Sciatic nerve (tissue), 2 donors: ENCODE data around the gene MAPK8IP3. TPM values are rescaled to one million over a fixed set of nuclear protein-coding genes. Genes with fewer than 3 reads are reported as not detected.
A peak's percentile ranks its signal among the peaks of the same experiment; 100 is the strongest.
"Not testable (repeated sequence)": the region's sequence is repeated elsewhere in the genome, so short reads cannot be mapped to it uniquely, and the experiment has no call there.

Experiments
- ATAC-seq: fragments of 200-7000 bp; cut with Tn5 transposase; one replicate; pipeline ENCODE4 v1.9.1; 2020; ENCODE audit warnings: mild to moderate bottlenecking, moderate library complexity
- DNase-seq: peaks from one replicate; pipeline ENCODE4 v3.0.0-alpha.2; 2020; ENCODE audit warnings: low spot score
- intact Hi-C: fragments of 100-400 bp; cut with DNase I; formaldehyde crosslinking; loops from one replicate; pipeline ENCODE4 v1.14.2; 2022
- total RNA-seq: library from RNA; stranded (reverse); fragmentation: NEBNext Ultra II Directional; extraction: Animal tissue kit (Norgen Biotek cat#: 25700); gene quantifications from one replicate; pipeline ENCODE4 v1.2.1, GENCODE V29; 2021
- donor health status: DM: no; HTN: no; CAD: no.
- donor health status: DM: no; HTN: no; CAD: no.

The MAPK8IP3 gene
- total RNA-seq, 1 donor from 2014 or later, result 93.3 TPM

DNA sequence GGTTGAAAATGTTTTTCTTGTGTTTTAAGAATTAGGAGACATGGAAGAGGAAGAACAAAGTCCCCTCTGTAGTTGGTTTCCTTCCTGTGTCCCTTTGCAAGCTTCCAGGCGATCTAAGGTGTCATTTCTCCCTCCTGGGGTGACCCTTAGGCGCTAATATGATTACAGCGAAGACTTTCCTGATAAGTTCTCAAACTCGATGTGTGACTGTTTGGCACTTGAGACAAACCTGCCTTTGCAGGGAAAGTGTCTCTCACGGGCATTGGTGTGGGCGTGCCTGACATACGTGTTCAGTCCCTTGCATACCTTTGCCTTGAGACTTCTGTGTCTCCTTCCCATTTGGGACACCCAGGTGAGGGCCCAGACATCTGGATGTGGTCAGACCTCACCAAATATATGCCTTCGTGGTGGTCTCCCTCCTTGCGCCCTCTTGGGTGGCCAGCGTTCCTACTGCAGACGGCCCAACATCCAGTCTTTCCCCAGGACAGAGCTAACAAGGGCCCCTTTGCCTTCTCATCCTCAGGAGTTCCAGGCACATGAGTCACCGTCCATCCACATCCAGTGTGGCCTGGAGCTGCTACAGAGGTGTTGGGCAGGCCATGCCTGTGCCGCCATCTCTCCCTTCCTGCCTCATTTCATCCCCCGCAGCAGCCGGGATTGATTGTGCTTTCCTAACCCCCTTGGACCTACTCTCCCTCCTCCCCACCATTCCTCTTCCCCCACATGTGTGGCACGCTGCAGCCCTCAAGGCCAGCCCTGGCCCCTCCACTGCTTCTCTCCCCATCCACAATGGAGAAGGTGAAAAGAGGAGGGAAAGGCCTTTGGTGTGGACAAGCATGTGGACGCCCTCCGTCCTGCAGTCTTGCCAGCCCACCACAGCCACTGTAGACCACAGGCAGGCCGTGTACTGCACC lies 31.0 kb upstream of the MAPK8IP3 start:
- no peak for DNase-seq
- no peak for ATAC-seq

DNA sequence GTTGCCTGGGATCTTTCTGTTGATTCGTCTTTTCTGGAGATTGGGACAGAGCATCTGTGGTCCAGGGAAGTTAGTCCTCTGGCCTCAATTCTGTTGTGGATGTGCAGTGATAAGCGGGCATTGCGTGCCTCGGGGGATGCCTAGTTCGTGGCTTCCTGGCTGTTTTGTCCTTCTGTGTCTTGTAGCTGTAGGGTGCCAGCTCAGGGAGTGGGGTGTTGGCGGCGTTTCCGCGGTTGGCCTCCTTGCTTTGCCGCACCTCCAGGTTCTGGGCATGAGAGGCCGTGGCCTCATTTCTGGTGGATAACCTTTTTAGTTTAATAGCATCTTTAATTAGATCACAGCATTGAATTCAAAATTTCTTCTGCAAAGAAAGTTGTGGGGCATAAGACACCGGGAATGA lies 29.3 kb upstream of the MAPK8IP3 start:
- intact Hi-C loops, result no loop called here

More for the DNA sequence above, 31.0 kb upstream of the MAPK8IP3 start:
- intact Hi-C loops, result no loop called here

DNA sequence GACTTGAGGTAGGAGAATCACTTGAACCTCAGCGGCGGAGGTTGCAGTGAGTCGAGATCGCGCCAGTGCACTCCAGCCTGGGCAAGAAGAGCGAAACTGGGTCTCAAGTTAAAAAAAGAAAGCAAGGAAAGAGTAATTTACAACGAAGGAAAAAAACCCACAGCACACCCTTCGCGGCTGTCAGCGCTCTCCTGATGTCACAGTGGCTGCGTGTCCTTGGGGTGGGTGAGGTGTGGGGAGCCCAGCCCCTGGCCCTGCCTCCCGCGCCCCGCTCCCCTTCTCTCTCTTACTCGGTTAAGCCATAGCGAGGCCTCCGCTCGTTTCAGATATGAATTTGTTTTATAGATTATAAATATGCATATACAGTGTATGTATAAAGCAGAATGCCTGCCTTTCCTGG lies 28.7 kb upstream of the MAPK8IP3 start:
- DNase-seq (no peak), ATAC-seq (no peak)
- intact Hi-C loops, result no loop called here

More for the DNA sequence above, 29.3 kb upstream of the MAPK8IP3 start:
- DNase-seq (no peak), ATAC-seq (no peak)

DNA sequence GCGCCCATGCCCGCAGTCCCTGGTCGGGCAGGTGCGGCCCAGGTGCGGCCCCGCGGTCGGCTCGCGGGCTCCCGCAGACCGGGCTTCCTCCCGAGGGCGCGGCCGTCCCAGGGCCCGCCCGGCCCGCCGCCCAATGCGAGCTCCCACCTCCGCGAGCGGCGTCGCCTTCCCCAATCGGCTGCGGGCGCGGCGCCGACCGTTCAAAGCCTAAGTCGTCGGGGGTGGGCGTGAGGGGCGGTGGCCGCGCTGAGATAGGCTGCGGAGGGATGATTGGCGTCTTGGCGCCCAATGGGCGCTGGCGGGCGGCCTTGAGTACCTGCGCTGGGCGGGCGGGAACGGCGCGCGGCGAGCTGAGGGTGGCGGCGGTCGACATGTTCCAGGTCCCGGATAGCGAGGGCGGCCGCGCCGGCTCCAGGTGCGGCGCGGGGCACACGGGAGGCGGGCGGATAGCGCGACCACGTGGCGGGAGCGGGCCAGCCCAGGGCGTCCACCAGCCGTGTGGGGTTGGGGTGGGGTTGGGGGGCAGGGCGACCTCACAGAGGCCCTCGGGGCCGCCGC lies 28.0 kb upstream of the MAPK8IP3 start, which contains the start of gene JPT2:
JPT2 (plus strand) TSS at position 338 of the 558 bp plus-strand sequence; CDS start at position 372, 34 bp downstream.
- intact Hi-C loops, result no loop called here
- peak; percentile 96 for DNase-seq
- peak; percentile 99 for ATAC-seq

DNA sequence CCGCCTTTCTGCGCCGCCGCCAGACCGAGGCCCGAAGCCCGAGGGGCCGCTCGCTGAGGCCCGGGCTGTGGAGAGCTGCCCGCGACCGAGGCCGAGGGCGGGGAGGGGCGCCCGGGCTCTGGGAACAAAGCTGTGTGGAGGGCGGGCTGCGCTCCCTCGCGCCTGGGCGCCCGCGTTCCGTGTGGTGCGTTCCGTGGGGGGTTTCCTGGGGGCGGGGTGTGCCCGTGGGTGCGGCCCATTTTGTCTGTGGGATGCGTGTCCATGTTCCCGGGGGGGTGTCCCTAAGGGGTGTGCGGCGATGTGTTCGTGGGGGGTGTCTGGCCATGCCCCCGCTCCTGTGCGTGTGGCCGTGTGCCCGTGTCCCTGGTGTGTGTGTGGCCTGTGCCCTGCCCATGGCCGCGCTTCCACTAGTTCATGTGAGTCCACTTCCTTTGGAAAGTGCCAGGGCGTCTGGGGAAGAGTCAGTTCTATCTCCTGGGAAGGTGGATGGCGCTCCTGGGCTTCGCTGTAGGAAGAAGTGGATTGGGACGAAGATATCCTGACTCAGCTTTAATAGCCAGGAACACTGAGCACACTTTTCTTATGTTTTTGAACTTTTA lies 27.4 kb upstream of the MAPK8IP3 start:
- DNase-seq (no peak), ATAC-seq (peak; percentile 25)
- intact Hi-C loops, result no loop called here

DNA sequence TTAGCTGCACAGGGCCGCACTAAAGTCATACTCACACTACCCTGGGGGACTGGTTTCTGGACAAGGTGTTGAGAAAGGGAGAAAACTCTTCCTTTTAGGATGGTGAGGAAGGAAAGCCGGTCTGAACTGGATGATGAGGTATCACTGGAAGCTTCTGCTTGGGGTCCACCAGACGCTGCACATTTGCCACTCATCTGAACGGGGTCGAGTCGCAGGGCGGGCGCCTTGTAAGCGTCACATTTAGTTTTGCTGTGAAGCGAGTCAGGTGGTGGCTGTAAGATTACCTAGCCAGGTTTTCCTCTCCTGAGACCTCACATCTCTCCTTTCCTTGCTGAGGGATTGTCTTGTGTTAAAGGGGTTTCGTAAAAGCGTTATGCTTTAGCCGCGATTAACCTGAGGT lies 25.6 kb upstream of the MAPK8IP3 start:
- intact Hi-C loops, result no loop called here
- ATAC-seq, result no peak
- DNase-seq, result no peak

DNA sequence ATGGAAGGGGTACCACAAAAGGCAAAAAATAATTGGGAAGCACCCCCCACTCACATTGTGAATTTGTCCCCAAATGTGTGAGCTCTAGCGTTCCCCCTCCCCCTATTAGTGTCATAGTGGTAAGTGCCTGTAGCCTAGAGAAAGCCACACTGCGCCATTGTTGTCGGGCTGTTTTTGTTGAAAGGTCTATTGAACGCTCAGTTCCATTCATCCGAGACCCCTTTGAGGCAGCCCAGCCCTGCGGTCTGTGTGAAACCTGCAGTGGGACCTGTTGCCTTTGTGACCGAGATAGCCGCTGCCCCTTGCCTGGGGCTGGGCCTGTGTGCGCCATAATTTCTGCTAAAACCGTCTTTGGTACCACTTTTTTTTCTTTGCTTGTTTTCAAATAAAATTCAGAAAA lies 25.0 kb upstream of the MAPK8IP3 start:
- no peak for ATAC-seq
- intact Hi-C loops, result no loop called here
- DNase-seq, result no peak

DNA sequence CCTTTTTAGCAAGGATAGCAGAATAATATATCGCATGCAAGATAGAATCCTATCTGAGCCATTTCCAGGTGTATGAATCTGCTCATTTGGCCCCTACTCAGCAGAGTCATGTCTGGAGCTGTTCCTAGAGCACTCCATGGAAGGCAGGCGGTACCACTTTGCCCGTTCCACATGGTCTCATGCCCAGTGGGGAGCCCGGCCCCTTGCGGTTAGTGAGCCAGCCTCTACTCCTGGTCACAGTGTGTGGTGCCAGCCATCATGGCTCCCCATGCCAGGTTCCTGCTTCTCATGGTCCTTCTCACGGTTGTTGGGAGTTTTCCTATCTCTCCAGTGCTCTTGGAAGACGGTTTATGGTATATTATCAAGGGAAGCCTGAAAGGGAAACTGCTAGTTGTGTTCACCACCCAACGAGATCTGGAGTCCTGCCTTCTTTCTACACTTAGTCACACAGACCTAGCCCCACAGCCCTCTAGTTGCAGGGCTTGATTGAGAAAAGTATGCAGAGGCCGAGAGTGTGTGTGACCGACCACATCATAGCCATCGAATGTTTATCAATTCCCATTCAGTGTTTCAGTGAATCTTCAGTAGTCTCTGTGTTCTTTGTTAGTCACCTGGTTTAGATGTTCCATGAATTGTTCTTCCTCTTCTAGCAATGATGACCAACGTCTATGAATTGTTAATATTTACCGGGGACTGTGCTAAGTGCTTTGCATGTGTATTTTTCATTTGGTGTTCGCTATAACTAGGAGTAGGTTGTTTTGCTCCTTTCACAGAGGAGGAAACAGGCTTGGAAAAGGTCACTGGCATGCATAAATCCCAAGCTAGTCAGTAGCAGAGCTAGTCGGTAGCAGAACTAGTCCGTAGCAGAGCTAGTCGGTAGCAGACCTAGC lies 18.3 kb upstream of the MAPK8IP3 start:
- intact Hi-C loops, result no loop called here
- no peak for DNase-seq

DNA sequence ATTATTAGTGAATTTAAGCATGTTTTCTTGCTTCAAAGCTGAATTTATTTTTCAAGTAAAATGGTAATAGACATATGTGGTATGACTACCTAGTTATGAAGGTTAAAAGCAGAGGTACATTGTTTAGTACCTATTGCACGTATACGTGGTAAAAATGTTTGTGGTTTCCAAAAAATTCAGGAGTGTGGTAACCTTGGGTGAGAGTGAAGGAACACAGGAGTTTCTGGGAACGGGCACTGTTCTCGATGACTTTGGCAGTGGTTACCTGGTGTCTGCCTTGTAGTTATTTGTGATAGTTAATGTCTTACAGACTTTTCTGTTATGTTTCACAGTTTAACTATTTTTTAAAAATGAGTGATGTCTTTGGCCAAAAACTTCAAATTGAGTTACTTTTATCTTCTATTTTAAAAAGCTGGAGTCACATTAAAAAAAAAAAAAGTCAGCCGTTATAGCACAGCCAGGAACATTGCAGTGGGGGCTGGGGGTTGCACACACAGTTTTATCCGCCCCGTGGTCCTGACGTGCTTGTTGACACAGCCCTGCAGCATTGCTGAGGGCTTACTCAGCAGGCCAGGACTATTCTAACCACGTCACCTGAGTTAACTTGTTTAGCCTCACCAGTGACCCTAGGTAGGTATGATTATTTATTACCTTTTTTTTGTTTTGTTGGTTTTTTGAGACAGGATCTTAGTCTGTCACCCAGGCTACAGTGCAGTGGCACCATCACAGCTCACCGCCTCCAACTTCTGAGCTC lies 17.0 kb upstream of the MAPK8IP3 start:
- no peak for ATAC-seq
- no peak for DNase-seq
- intact Hi-C loops, result no loop called here

More for the DNA sequence above, 18.3 kb upstream of the MAPK8IP3 start:
- ATAC-seq, result no peak

DNA sequence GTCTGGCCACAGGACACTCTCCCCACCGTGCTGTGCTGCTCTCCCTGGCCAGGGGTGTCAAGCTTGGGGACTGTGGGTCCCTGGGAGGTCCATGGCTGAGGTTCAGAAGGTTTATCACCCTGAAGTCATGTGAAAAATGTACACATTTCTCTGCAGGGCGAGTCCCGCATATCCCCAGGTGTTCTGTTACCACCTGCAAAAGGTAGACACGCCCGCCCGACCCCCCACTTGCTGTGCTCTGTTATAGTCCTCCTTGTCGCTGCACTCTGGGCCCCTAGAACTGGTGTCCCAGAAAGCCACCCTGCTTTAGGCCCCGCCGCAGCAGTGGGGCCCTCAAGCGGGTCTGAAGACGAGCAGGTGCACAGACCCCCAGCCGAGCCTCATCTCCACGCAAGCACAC lies 16.1 kb upstream of the MAPK8IP3 start:
- ATAC-seq, result no peak
- intact Hi-C loops, result no loop called here
- DNase-seq, result no peak

DNA sequence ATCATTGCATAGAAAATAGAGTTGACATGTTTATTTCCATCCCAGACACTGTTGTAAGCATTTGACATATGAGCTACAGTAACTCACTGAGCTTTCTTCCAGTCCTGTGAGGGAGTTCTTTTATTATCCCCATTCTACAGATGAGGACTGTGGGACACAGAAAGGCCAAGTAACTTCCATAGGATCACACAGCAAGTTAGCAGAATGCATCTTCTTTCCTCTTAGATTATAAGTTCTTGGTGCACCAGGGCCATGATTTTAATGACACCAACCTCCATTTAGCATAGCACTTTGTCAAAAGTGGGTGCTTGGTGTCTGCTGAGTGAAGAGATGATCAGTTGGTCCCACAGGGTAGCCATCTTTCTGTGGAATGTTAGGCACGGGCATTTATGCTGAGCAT lies 15.2 kb upstream of the MAPK8IP3 start:
- intact Hi-C loops, result no loop called here
- ATAC-seq (no peak), DNase-seq (no peak)

DNA sequence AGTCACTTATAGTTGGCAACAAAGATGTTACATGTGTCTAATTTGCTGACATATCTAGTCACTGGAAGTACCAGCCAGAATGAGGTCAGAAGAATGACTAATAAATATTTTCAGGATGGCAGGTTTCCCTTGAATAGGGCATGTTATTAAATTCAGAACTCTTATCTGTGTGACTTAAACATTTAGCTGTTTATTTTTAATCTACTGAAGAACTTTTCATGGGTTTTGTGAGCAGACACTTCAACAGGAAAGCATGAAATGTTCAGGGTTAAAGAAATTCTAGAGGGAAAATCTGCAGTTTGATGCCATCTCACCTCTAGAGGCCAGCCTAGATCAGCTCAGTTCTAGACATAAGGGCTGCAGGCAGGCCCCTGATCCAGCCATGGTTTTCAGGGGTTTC lies 14.7 kb upstream of the MAPK8IP3 start:
- ATAC-seq (no peak), DNase-seq (no peak)
- intact Hi-C loops, result no loop called here

DNA sequence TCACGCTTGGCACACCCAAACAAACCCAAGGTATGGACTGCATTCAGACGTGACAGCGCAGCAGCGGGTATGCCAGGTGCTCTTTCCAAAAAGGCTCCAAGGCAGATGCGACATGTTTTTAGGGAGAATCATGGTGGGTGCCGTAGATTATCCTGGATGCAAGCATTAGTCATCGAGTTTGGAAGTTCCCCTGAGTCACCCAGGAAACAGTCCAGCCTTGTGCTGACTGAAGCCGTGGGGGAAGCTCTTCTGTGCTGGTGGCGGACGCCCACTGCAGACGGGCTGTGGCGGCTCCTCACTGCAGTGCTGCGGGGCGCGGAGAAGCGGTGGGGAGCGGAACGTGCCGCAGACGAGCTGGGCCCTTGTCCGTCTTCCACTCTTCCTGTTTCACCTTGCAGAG lies 14.0 kb upstream of the MAPK8IP3 start:
- intact Hi-C loops, result no loop called here
- no peak for ATAC-seq

DNA sequence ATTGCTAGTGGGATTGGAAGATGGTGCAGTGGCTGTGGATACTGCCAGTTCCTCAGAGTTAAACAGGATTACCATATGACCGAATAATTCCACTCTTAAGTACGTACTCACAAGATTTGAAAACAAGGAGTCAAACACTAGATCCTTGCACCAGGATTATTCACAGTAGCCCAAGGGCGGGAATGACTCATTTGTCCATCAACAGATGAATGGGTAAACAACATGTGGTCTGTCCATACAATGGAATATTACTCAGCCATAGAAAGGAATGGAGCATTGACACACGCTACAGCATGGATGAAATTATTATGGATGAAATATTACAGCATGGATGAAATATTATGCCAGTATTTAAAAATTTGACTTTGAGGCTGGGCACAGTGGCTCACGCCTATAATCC lies 9.1 kb upstream of the MAPK8IP3 start:
- intact Hi-C loops, result no loop called here
- ATAC-seq, result no peak
- no peak for DNase-seq

More for the DNA sequence above, 14.0 kb upstream of the MAPK8IP3 start:
- DNase-seq, result no peak

DNA sequence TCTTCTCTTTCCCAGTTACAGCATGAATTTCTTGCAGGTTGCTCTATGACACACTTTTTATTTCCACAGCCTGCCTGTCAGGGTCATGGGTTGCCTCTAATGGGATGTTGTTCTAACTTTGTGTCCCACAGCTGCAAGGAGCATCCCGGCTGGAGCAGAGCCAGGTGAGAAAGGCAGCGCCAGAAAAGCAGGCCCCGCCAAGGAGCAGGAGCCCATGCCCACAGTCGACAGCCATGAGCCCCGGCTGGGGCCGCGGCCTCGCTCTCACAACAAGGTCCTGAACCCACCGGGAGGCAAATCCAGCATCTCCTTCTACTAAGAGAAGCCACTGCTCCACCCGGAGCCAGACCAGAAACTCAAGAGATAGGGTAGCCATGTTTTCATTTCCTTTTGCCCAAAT lies 7.3 kb upstream of the MAPK8IP3 start:
- DNase-seq (no peak), ATAC-seq (peak; percentile 52)
- intact Hi-C loops, result no loop called here

DNA sequence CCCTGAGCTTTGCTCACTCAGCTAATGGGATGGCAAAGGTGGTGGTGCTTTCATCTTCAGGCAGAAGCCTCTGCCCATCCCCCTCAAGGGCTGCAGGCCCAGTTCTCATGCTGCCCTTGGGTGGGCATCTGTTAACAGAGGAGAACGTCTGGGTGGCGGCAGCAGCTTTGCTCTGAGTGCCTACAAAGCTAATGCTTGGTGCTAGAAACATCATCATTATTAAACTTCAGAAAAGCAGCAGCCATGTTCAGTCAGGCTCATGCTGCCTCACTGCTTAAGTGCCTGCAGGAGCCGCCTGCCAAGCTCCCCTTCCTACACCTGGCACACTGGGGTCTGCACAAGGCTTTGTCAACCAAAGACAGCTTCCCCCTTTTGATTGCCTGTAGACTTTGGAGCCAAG lies 5.7 kb upstream of the MAPK8IP3 start:
- intact Hi-C loops, result no loop called here
- DNase-seq (no peak), ATAC-seq (no peak)

DNA sequence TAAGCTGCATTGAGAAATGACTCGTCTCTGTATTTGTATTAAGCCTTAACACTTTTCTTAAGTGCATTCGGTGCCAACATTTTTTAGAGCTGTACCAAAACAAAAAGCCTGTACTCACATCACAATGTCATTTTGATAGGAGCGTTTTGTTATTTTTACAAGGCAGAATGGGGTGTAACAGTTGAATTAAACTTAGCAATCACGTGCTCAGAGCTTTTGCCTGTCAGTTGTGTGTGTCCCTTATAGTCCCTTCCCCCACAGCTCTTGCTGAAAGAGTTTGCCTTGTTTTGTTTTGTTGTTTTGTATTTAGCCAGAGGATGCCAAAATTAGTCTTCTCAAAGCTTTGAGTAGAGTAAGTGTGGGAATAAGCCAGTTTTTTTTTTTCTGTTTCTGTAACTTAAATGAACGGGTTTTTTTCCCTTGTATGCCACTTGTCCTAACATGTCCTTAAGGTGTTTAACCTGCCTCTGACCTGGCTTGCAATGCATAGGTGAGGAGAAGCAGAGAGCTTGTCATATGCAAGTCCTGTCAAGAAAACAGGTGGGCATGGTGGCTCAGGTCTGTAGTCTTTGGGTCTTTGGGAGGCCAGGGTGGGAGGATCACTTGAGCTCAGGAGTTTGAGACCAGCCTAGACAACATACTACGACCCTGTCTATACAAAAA lies 4.6 kb upstream of the MAPK8IP3 start:
- ATAC-seq (no peak), DNase-seq (no peak)
- intact Hi-C loops, result no loop called here

DNA sequence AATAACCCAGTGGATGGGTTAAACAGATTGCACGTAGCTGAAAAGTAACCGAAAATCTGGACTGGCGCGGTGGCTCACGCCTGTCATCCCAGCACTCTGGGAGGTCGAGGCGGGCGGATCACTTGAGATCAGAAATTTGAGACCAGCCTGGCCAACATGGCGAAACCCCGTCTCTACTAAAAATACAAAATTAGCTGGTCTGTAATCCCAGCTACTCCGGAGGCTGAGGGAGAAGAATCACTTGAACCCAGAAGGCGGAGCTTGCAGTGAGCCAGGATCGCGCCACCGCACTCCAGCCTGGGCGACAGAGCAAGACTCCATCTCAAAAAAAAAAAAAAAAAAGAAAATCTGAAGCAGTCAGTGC lies 689 bp upstream of the MAPK8IP3 start:
- intact Hi-C loops, DNase-seq: not testable (repeated sequence)
- peak; percentile 46 for ATAC-seq
